Measurements from ENCODE around the gene CCDC170.

CCDC170 gene

GRCh38 chr6:151651639-151652038 is 157.8 kb downstream of the CCDC170 start:
- H3K4me1 ChIP-seq: peaks cover 0 to 11% (median 0%) of the 10 kb centered on the region in 10 experiments; a peak in 2 of 20 replicates
- TF ChIP-seq Cebpa-rat (IDR thresholded peaks at IDR 0.05): no peak
- H4K20me1 ChIP-seq: no peaks in the 10 kb centered on the region

GRCh38 chr6:151652325-151652724 is 158.5 kb downstream of the CCDC170 start:
- Histone ChIP-seq H3K4me1 (peaks cover 0 to 11% (median 0%) of the 10 kb centered on the region in 10 experiments; a peak in 2 of 20 replicates), H4K20me1 (no peaks in the 10 kb centered on the region), H3K4me2 (no peak overlapping the region; a peak in 1 of 22 replicates), H3K27ac (no peak overlapping the region), H3K36me3 (no peaks in the 10 kb centered on the region), H3K27me3 (no peaks in the 10 kb centered on the region), H3K9ac (no peak overlapping the region), H3K4me3 (no peak overlapping the region), H3K9me3 (replicated peaks in 1 of 11) (peaks cover 14 to 42% (median 21%) of the 10 kb centered on the region in 11 experiments)
- no peak for TF ChIP-seq Cebpa-rat (IDR thresholded peaks at IDR 0.05)

More at GRCh38 chr6:151651639-151652038, 157.8 kb downstream of the CCDC170 start:
- peaks cover 14 to 43% (median 21%) of the 10 kb centered on the region in 11 experiments for H3K9me3 ChIP-seq (replicated peaks in 1 of 11)
- H3K27ac ChIP-seq: no peak overlapping the region
- H3K9ac ChIP-seq: no peak overlapping the region
- no peaks in the 10 kb centered on the region for H3K27me3 ChIP-seq
- no peaks in the 10 kb centered on the region for H3K36me3 ChIP-seq
- no peak overlapping the region for H3K4me3 ChIP-seq
- no peak overlapping the region for H3K4me2 ChIP-seq

- H3K4me3 ChIP-seq: no peak overlapping the region
- H3K9me3 ChIP-seq (replicated peaks in 1 of 11): peaks cover 14 to 34% (median 19%) of the 10 kb centered on the region in 11 experiments
- H3K36me3 ChIP-seq: no peaks in the 10 kb centered on the region
- peaks cover 0 to 11% (median 0%) of the 10 kb centered on the region in 10 experiments; a peak in 2 of 20 replicates for H3K4me1 ChIP-seq
- no peak for TF ChIP-seq Cebpa-rat (IDR thresholded peaks at IDR 0.05)
- no peak overlapping the region for H3K27ac ChIP-seq
- H4K20me1 ChIP-seq: no peaks in the 10 kb centered on the region
- no peak overlapping the region for H3K4me2 ChIP-seq
- no peak overlapping the region for H3K9ac ChIP-seq
- H3K27me3 ChIP-seq: no peaks in the 10 kb centered on the region
These were observed 161.3 kb downstream of the CCDC170 start for GRCh38 chr6:151655099-151655498.

- Histone ChIP-seq H3K4me2 (no peak overlapping the region), H3K4me1 (peaks cover 0 to 10% (median 0%) of the 10 kb centered on the region in 10 experiments; a peak in 2 of 20 replicates), H3K27me3 (no peaks in the 10 kb centered on the region), H3K36me3 (no peaks in the 10 kb centered on the region), H3K27ac (no peak overlapping the region), H3K4me3 (no peak overlapping the region), H3K9me3 (replicated peaks in 1 of 11) (peaks cover 14 to 34% (median 19%) of the 10 kb centered on the region in 11 experiments), H4K20me1 (no peaks in the 10 kb centered on the region), H3K9ac (no peak overlapping the region)
- no peak for TF ChIP-seq Cebpa-rat (IDR thresholded peaks at IDR 0.05)
These were observed 162.6 kb downstream of the CCDC170 start for GRCh38 chr6:151656392-151656791.

GRCh38 chr6:151658091-151658490 is 164.3 kb downstream of the CCDC170 start:
- no peak overlapping the region for H3K4me3 ChIP-seq
- no peaks in the 10 kb centered on the region for H3K36me3 ChIP-seq
- no peak overlapping the region for H3K27ac ChIP-seq
- no peak for TF ChIP-seq Cebpa-rat (IDR thresholded peaks at IDR 0.05)
- no peak overlapping the region for H3K9ac ChIP-seq
- peaks cover 14 to 34% (median 19%) of the 10 kb centered on the region in 11 experiments for H3K9me3 ChIP-seq (replicated peaks in 1 of 11)
- H4K20me1 ChIP-seq: no peaks in the 10 kb centered on the region
- H3K27me3 ChIP-seq: no peaks in the 10 kb centered on the region
- no peaks in the 10 kb centered on the region for H3K4me1 ChIP-seq
- H3K4me2 ChIP-seq: no peak overlapping the region

- Histone ChIP-seq H3K9ac (no peak overlapping the region), H3K27me3 (no peaks in the 10 kb centered on the region), H4K20me1 (no peaks in the 10 kb centered on the region), H3K36me3 (no peaks in the 10 kb centered on the region), H3K4me2 (no peak overlapping the region), H3K4me1 (no peaks in the 10 kb centered on the region), H3K4me3 (no peak overlapping the region), H3K9me3 (replicated peaks in 1 of 11) (peaks cover 10 to 28% (median 17%) of the 10 kb centered on the region in 11 experiments), H3K27ac (no peak overlapping the region)
- no peak for TF ChIP-seq Cebpa-rat (IDR thresholded peaks at IDR 0.05)
These were observed 165.4 kb downstream of the CCDC170 start for GRCh38 chr6:151659212-151659611.

- no peak overlapping the region for H3K4me2 ChIP-seq
- no peaks in the 10 kb centered on the region for H3K4me1 ChIP-seq
- TF ChIP-seq Cebpa-rat (IDR thresholded peaks at IDR 0.05): no peak
- H3K27me3 ChIP-seq: no peaks in the 10 kb centered on the region
- peaks cover 0 to 5% (median 0%) of the 10 kb centered on the region in 11 experiments; a peak in 4 of 22 replicates for H3K9me3 ChIP-seq (replicated peaks in 1 of 11)
- H3K9ac ChIP-seq: no peak overlapping the region
- H3K4me3 ChIP-seq: no peak overlapping the region
- no peaks in the 10 kb centered on the region for H4K20me1 ChIP-seq
- no peak overlapping the region for H3K27ac ChIP-seq
- no peaks in the 10 kb centered on the region for H3K36me3 ChIP-seq
These were observed 167.7 kb downstream of the CCDC170 start for GRCh38 chr6:151661509-151661908.

- H3K36me3 ChIP-seq: no peaks in the 10 kb centered on the region
- no peak for TF ChIP-seq Cebpa-rat (IDR thresholded peaks at IDR 0.05)
- H4K20me1 ChIP-seq: no peaks in the 10 kb centered on the region
- no peaks in the 10 kb centered on the region for H3K27me3 ChIP-seq
- H3K27ac ChIP-seq: no peak overlapping the region
- H3K4me3 ChIP-seq: no peak overlapping the region
- peaks cover 0 to under 1% (median 0%) of the 10 kb centered on the region in 11 experiments; a peak in 1 of 22 replicates for H3K9me3 ChIP-seq (replicated peaks in 1 of 11)
- H3K4me2 ChIP-seq: no peak overlapping the region
- no peak overlapping the region for H3K9ac ChIP-seq
- H3K4me1 ChIP-seq: no peaks in the 10 kb centered on the region
These were observed 168.1 kb downstream of the CCDC170 start for GRCh38 chr6:151661928-151662327.

GRCh38 chr6:151663559-151663958 is 169.7 kb downstream of the CCDC170 start:
- H4K20me1 ChIP-seq: no peaks in the 10 kb centered on the region
- no peaks in the 10 kb centered on the region for H3K4me1 ChIP-seq
- H3K4me2 ChIP-seq: no peak overlapping the region
- no peaks in the 10 kb centered on the region for H3K36me3 ChIP-seq
- H3K27ac ChIP-seq: no peak overlapping the region
- no peaks in the 10 kb centered on the region for H3K27me3 ChIP-seq
- H3K4me3 ChIP-seq: no peak overlapping the region
- H3K9ac ChIP-seq: no peak overlapping the region
- H3K9me3 ChIP-seq (replicated peaks in 1 of 11): no peaks in the 10 kb centered on the region
- no peak for TF ChIP-seq Cebpa-rat (IDR thresholded peaks at IDR 0.05)

GRCh38 chr6:151664390-151664789 is 170.6 kb downstream of the CCDC170 start:
- no peak overlapping the region for H3K4me2 ChIP-seq
- no peak for TF ChIP-seq Cebpa-rat (IDR thresholded peaks at IDR 0.05)
- no peaks in the 10 kb centered on the region for H4K20me1 ChIP-seq
- H3K4me3 ChIP-seq: no peak overlapping the region
- no peaks in the 10 kb centered on the region for H3K4me1 ChIP-seq
- H3K36me3 ChIP-seq: no peaks in the 10 kb centered on the region
- H3K27me3 ChIP-seq: no peaks in the 10 kb centered on the region
- H3K9me3 ChIP-seq (replicated peaks in 1 of 11): no peaks in the 10 kb centered on the region
- H3K27ac ChIP-seq: no peak overlapping the region
- no peak overlapping the region for H3K9ac ChIP-seq

All from BLaER1 treated with 17β-estradiol and CSF1 and Interleukin-3, amounts not matched to agents 10 nM and 100 nM (cell line).